Endothelial cell of umbilical vein (primary cell): ENCODE data around the gene OR51D1. TPM values are rescaled to one million over a fixed set of nuclear protein-coding genes. Genes with fewer than 3 reads are reported as not detected.

Source experiments
- BruUV-seq: library from RNA; stranded (reverse); fragments of 400-500 nt; replicated peaks from 2 replicates; lab custom pipeline; 2021; lab: Mats Ljungman, UMichigan
- CTCF ChIA-PET: fragments of 300-600, 350-600 bp; sonication (Branson Sonifier 250); formaldehyde crosslinking; loops from one replicate; lab custom pipeline; 2021; ENCODE audit warnings: antibody characterized with exemption, inconsistent platforms; lab: Charles Lee
- POLR2A ChIA-PET: fragments of 300-600, 350-600 bp; sonication (Branson Sonifier 250); formaldehyde crosslinking; loops from one replicate; lab custom pipeline; 2021; ENCODE audit warnings: antibody characterized with exemption, inconsistent platforms; lab: Charles Lee
- DNase-seq: peaks from one replicate; pipeline ENCODE4 v3.0.0-alpha.2; 2011; ENCODE audit warnings: low read depth, low spot score
- FAIRE-seq: peaks from 2 replicates; lab custom pipeline; 2011; peaks lifted over from hg19 to GRCh38; lab: Jason Lieb, UNC
- H2AFZ ChIP-seq: 2 replicates; pipeline ENCODE4 v1.6.0; 2012; ENCODE audit warnings: low read depth, low read length, control low read depth, inconsistent platforms
- H3K27ac ChIP-seq: 2 replicates; pipeline ENCODE4 v1.5.1; 2011; ENCODE audit warnings: low read depth, mild to moderate bottlenecking, control low read depth, low read length, moderate library complexity; ENCODE audit not compliant: insufficient read depth
- H3K27me3 ChIP-seq, 2 experiments: 2 replicates each; pipeline versions ENCODE4 v1.6.0 to v1.6.1; 2011; ENCODE audit warnings: low read length in 2 of 2, mixed read lengths in 1 of 2; ENCODE audit not compliant: control insufficient read depth in 2 of 2, insufficient read depth in 2 of 2
- H3K36me3 ChIP-seq, 2 experiments: 2 replicates in 1 of 2; 3 replicates in 1 of 2; pipeline ENCODE4 v1.5.1; 2011; ENCODE audit warnings: low read length in 2 of 2, mild to moderate bottlenecking in 1 of 2, moderate library complexity in 1 of 2; ENCODE audit not compliant: control insufficient read depth in 2 of 2, insufficient read depth in 2 of 2; ENCODE audit errors: extremely low read depth in 1 of 2
- H3K4me1 ChIP-seq: 3 replicates; pipeline ENCODE4 v1.5.1; 2011; ENCODE audit warnings: mild to moderate bottlenecking, low read length; ENCODE audit not compliant: control insufficient read depth, insufficient read depth; ENCODE audit errors: extremely low read depth
- H3K4me2 ChIP-seq: 2 replicates; pipeline ENCODE4 v1.6.1; 2011; ENCODE audit warnings: low read length, control low read depth, mixed read lengths; ENCODE audit not compliant: insufficient read depth
- H3K4me3 ChIP-seq, 3 experiments: fragments of 200-600 bp in 1 of 3; sonication (generic), shearing (Covaris generic) in 1 of 3; replicated peaks in 1 of 3; 2 replicates each; pipeline ENCODE4 v1.5.1; 2011 to 2016; ENCODE audit warnings: control low read depth in 3 of 3, low read length in 3 of 3, mild to moderate bottlenecking in 2 of 3, inconsistent platforms in 1 of 3, low read depth in 1 of 3, moderate library complexity in 1 of 3; ENCODE audit not compliant: insufficient read depth in 1 of 3
- H3K79me2 ChIP-seq: 2 replicates; pipeline ENCODE4 v1.6.0; 2012; ENCODE audit warnings: low read length, inconsistent platforms; ENCODE audit not compliant: control insufficient read depth, insufficient read depth
- H3K9ac ChIP-seq: replicated peaks from 2 replicates; pipeline ENCODE3; 2011; ENCODE audit warnings: low read length, control low read depth; ENCODE audit not compliant: insufficient read depth; ENCODE audit errors: extremely low read depth
- H3K9me1 ChIP-seq: replicated peaks from 3 replicates; pipeline ENCODE4 v1.6.0; 2011; ENCODE audit warnings: mild to moderate bottlenecking, low read length; ENCODE audit not compliant: control insufficient read depth, insufficient read depth; ENCODE audit errors: extremely low read depth
- H3K9me3 ChIP-seq: replicated peaks from 2 replicates; pipeline ENCODE4 v1.5.1; 2012; ENCODE audit warnings: low read length, inconsistent platforms; ENCODE audit not compliant: control insufficient read depth, insufficient read depth
- H4K20me1 ChIP-seq: replicated peaks from 2 replicates; pipeline ENCODE3; 2011; ENCODE audit warnings: mild to moderate bottlenecking, low read length; ENCODE audit not compliant: control insufficient read depth, insufficient read depth; ENCODE audit errors: extremely low read depth
- EZH2 ChIP-seq: IDR thresholded peaks from 2 replicates; pipeline ENCODE4 v1.6.1; 2012; ENCODE audit warnings: borderline replicate concordance, low read depth, mild to moderate bottlenecking, moderate library complexity, low read length, inconsistent platforms; ENCODE audit not compliant: severe bottlenecking
- FOS ChIP-seq: IDR thresholded peaks from 2 replicates; pipeline ENCODE4 v1.6.1; 2011; ENCODE audit warnings: mild to moderate bottlenecking, low read length, moderate library complexity, borderline replicate concordance; ENCODE audit not compliant: insufficient read depth
- GATA2 ChIP-seq: IDR thresholded peaks from 2 replicates; pipeline ENCODE4 v1.7.0; 2011; ENCODE audit warnings: low read depth, mild to moderate bottlenecking, moderate library complexity, mixed read lengths, low read length; ENCODE audit not compliant: insufficient read length, insufficient read depth
- POLR2A ChIP-seq: IDR thresholded peaks from 2 replicates; pipeline ENCODE4 v1.6.1; 2012; ENCODE audit warnings: low read depth, mild to moderate bottlenecking, control low read depth, low read length
- POLR2AphosphoS5 ChIP-seq: IDR thresholded peaks from 2 replicates; pipeline ENCODE4 v1.6.1; 2012; ENCODE audit warnings: low read depth, mild to moderate bottlenecking, control low read depth, low read length, moderate library complexity; ENCODE audit not compliant: insufficient read depth
- dilution Hi-C: fragments of 300-500 bp; cut with MboI; formaldehyde crosslinking; loops from one replicate; pipeline ENCODE4 v1.15.0; 2019; ENCODE audit warnings: low sequenced_read_pairs; ENCODE audit not compliant: extremely low pct_ligation_motif_present
- intact Hi-C: fragments of 100-400 bp; cut with micrococcal nuclease; formaldehyde crosslinking; loops from one replicate; pipeline ENCODE4 v1.10.0; 2022
- polyA plus RNA-seq, 4 experiments: library from polyadenylated mRNA; depleted of rRNA in 3 of 4; stranded (reverse) in 3 of 4; unstranded in 1 of 4; fragments of >200 nt; gene quantifications; 2 replicates each; pipeline versions ENCODE4 v1.2.1 to v1.2.3, GENCODE V29; 2011 to 2012; ENCODE audit warnings: missing spikeins in 1 of 4
- total RNA-seq: library from RNA; stranded (reverse); gene quantifications from 2 replicates; pipeline ENCODE4 v1.2.3, GENCODE V29; 2021
- TF ChIP-seq, protein P1 (sequence below), 2 donors: IDR thresholded peaks; 1 replicate in 1 of 2; 2 replicates in 1 of 2; pipeline ENCODE4 v1.5.1; 2011; ENCODE audit warnings: low read length in 2 of 2, mild to moderate bottlenecking in 2 of 2, moderate library complexity in 2 of 2, control low read depth in 1 of 2, inconsistent platforms in 1 of 2, low read depth in 1 of 2; ENCODE audit not compliant: insufficient read depth in 1 of 2; ENCODE audit errors: extremely low read depth in 1 of 2

The OR51D1 gene
- total and polyA plus RNA-seq, 2 donors (not counting 3 experiments of a cell fraction or from before 2014, with no cell fraction given), result not detected

DNA sequence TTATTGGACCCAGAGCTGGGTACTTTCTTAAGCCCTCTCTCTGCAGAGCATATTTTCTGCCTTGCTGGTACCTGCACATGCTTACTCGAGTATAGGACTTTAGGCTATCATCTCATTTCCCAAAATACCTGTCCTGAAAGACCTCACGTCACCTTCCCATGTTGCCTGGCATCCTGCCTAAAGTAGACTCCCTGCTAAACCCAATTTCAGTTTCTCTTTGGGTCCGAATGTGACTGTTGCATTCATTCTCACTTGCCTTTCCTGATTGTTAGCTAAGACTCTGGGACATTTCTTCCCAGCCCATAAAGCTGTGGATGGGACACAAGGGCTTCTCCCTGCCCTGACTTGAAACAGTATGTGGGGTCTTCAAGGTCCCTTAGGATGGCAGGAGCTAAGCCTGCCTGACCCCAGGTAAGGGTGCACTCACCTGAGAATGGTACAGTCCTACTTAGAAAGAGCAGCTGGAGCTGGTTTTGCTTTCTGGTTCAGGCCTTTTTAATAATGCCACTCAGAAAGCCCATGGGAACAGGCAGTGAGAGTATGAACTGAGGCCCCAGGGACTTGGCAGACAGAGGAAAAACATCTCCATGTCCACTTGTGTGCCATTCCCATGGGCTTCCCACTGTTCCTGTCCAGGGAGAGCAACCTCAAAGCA is 47.5 kb downstream of the OR51D1 start:
- Histone ChIP-seq H3K9ac (no peak overlapping the region), H3K27me3 (no peaks in the 10 kb centered on the region), H3K4me1 (no peaks in the 10 kb centered on the region), H3K9me3 (no peaks in the 10 kb centered on the region), H3K79me2 (no peaks in the 10 kb centered on the region), H3K9me1 (no peaks in the 10 kb centered on the region), H2AFZ (no peak overlapping the region), H3K4me3 (no peak overlapping the region), H3K27ac (no peak overlapping the region), H3K4me2 (no peak overlapping the region), H3K36me3 (no peaks in the 10 kb centered on the region), H4K20me1 (no peaks in the 10 kb centered on the region)
- dilution Hi-C loops, result no loop called here
- no TSS peak for BruUV-seq
- intact Hi-C loops, result no loop called here
- DNase-seq (no peak), FAIRE-seq (no peak)
- ChIA-PET POLR2A (no interaction called here), CTCF (no interaction called here)
- TF ChIP-seq POLR2A (no peak), GATA2 (no peak), EZH2 (no peak), FOS (no peak), POLR2AphosphoS5 (no peak)
- TF ChIP-seq, protein P1, sequence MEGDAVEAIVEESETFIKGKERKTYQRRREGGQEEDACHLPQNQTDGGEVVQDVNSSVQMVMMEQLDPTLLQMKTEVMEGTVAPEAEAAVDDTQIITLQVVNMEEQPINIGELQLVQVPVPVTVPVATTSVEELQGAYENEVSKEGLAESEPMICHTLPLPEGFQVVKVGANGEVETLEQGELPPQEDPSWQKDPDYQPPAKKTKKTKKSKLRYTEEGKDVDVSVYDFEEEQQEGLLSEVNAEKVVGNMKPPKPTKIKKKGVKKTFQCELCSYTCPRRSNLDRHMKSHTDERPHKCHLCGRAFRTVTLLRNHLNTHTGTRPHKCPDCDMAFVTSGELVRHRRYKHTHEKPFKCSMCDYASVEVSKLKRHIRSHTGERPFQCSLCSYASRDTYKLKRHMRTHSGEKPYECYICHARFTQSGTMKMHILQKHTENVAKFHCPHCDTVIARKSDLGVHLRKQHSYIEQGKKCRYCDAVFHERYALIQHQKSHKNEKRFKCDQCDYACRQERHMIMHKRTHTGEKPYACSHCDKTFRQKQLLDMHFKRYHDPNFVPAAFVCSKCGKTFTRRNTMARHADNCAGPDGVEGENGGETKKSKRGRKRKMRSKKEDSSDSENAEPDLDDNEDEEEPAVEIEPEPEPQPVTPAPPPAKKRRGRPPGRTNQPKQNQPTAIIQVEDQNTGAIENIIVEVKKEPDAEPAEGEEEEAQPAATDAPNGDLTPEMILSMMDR (IDR thresholded peaks at IDR 0.05; ENCODE audit: extremely low read depth in 1 of 2, insufficient read depth in 1 of 2, low read depth in 1 of 2, low read length in 2 of 2), result no peak

Other genes starting within 250 kb of the OR51D1 start
- 19.1 and 20.8 TPM in 2 replicates for gene TRIM21, start 243.8 kb upstream of the OR51D1 start, total RNA-seq
- 18.8 and 18.9 TPM in 2 replicates for gene TRIM21, start 243.8 kb upstream of the OR51D1 start, polyA plus RNA-seq
- not detected in 2 replicates for gene OR52K2, start 188.2 kb upstream of the OR51D1 start, total RNA-seq
- not detected in 2 replicates for gene OR52K2, start 188.2 kb upstream of the OR51D1 start, polyA plus RNA-seq
- not detected in 2 replicates for gene OR52K1, start 154.8 kb upstream of the OR51D1 start, total RNA-seq
- not detected in 2 replicates for gene OR52K1, start 154.8 kb upstream of the OR51D1 start, polyA plus RNA-seq
- gene OR52M1, start 92.3 kb upstream of the OR51D1 start, total RNA-seq, result not detected in 2 replicates
- gene OR52M1, start 92.3 kb upstream of the OR51D1 start, polyA plus RNA-seq, result not detected in 2 replicates
- not detected in 2 replicates for gene OR52I2, start 55.7 kb upstream of the OR51D1 start, total RNA-seq
- not detected in 2 replicates for gene OR52I2, start 55.7 kb upstream of the OR51D1 start, polyA plus RNA-seq
- gene OR52I1, start 43.4 kb upstream of the OR51D1 start, total RNA-seq, result not detected in 2 replicates
- gene OR52I1, start 43.4 kb upstream of the OR51D1 start, polyA plus RNA-seq, result not detected in 2 replicates
- 10.6 and 11.3 TPM in 2 replicates for gene TRIM68, start 29.2 kb upstream of the OR51D1 start, total RNA-seq
- gene TRIM68, start 29.2 kb upstream of the OR51D1 start, polyA plus RNA-seq, result 7.2 and 8.1 TPM in 2 replicates
- gene OR51E1, start 6.5 kb downstream of the OR51D1 start, total RNA-seq, result not detected in 2 replicates
- not detected in 2 replicates for gene OR51E1, start 6.5 kb downstream of the OR51D1 start, polyA plus RNA-seq
- not detected in 2 replicates for gene OR51E2, start 60.4 kb downstream of the OR51D1 start, total RNA-seq
- not detected in 2 replicates for gene OR51E2, start 60.4 kb downstream of the OR51D1 start, polyA plus RNA-seq
- gene MMP26, start 67.3 kb downstream of the OR51D1 start, total RNA-seq, result not detected in 2 replicates
- not detected in 2 replicates for gene MMP26, start 67.3 kb downstream of the OR51D1 start, polyA plus RNA-seq
- not detected in 2 replicates for gene OR51F1, start 132.5 kb downstream of the OR51D1 start, total RNA-seq
- gene OR51F1, start 132.5 kb downstream of the OR51D1 start, polyA plus RNA-seq, result not detected in 2 replicates
- gene OR52R1, start 166.9 kb downstream of the OR51D1 start, total RNA-seq, result not detected in 2 replicates
- not detected in 2 replicates for gene OR52R1, start 166.9 kb downstream of the OR51D1 start, polyA plus RNA-seq
- not detected in 2 replicates for gene OR51F2, start 183.8 kb downstream of the OR51D1 start, total RNA-seq
- gene OR51F2, start 183.8 kb downstream of the OR51D1 start, polyA plus RNA-seq, result not detected in 2 replicates
- gene OR51S1, start 211.7 kb downstream of the OR51D1 start, total RNA-seq, result not detected in 2 replicates
- not detected in 2 replicates for gene OR51S1, start 211.7 kb downstream of the OR51D1 start, polyA plus RNA-seq
- gene OR51T1, start 244.4 kb downstream of the OR51D1 start, total RNA-seq, result not detected in 2 replicates
- not detected in 2 replicates for gene OR51T1, start 244.4 kb downstream of the OR51D1 start, polyA plus RNA-seq